Measurements from ENCODE around the gene KCNMB1.

The KCNMB1 gene

DNA sequence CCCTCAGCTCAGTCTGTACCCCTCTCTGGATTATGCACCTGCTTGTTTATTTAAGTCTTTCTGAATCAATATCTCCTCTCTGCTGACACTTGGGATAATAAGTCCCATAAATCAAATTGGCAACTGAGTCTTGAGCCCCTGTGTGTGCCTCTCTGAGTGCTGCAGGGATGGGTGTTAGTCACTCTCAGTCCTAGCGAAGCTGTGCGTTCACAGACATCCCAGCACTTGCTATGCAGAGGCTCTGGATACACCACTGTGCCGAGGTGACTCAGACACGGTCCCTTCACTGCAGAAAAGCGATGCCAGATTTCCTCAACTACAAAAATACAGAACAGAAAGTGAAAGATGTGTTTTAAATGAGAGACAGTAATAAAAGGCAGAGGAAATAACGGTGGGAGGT is 4.1 kb upstream of the KCNMB1 start:
- no peak for TF ChIP-seq POLR2AphosphoS5 (IDR thresholded peaks at IDR 0.05; ENCODE audit: borderline replicate concordance, low read depth, low read length)
- no peak for TF ChIP-seq FOXP2 (optimal IDR thresholded peaks at IDR 0.05; ENCODE audit: control extremely low read depth, extremely low read length, insufficient read depth)
- TF ChIP-seq EZH2 (IDR thresholded peaks at IDR 0.05) = no peak
- H3K4me3 ChIP-seq = no peak overlapping the region
- H3K27ac ChIP-seq = no peak overlapping the region
- no peaks in the 10 kb centered on the region for H3K9me3 ChIP-seq (ENCODE audit: low read depth, low read length)
- no peaks in the 10 kb centered on the region for H3K36me3 ChIP-seq (ENCODE audit: insufficient read depth, low read length)
- no peak for DNase-seq (ENCODE audit: low read depth, low spot score)
- no peak overlapping the region for H3K9ac ChIP-seq (ENCODE audit: insufficient read length)

DNA sequence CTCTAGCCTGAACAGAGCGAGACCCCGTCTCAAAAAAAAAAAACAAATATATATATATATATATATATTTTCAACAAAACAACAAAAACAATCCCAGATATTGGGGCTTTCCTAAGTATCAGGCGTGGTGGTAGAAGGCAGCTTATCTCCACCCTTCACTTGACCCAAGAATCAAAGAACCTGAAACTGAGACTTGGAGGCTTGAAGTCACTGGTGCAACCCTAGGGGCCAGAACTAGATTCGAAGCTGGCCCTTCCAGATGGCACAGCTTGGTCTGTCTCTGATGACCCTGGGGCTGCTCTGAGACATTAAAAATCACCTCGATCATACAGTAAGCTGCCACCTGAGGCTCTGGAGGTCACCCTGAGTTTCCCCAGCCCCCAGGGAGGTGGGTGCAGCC is 1.3 kb upstream of the KCNMB1 start:
- H3K27ac ChIP-seq = no peak overlapping the region
- DNase-seq (ENCODE audit: low read depth, low spot score) = no peak
- H3K9me3 ChIP-seq (ENCODE audit: low read depth, low read length) = no peaks in the 10 kb centered on the region
- no peak overlapping the region for H3K9ac ChIP-seq (ENCODE audit: insufficient read length)
- no peak overlapping the region for H3K4me3 ChIP-seq
- no peaks in the 10 kb centered on the region for H3K36me3 ChIP-seq (ENCODE audit: insufficient read depth, low read length)
- TF ChIP-seq POLR2AphosphoS5 (IDR thresholded peaks at IDR 0.05; ENCODE audit: borderline replicate concordance, low read depth, low read length) (no peak), FOXP2 (optimal IDR thresholded peaks at IDR 0.05; ENCODE audit: control extremely low read depth, extremely low read length, insufficient read depth) (no peak), EZH2 (IDR thresholded peaks at IDR 0.05) (no peak)

DNA sequence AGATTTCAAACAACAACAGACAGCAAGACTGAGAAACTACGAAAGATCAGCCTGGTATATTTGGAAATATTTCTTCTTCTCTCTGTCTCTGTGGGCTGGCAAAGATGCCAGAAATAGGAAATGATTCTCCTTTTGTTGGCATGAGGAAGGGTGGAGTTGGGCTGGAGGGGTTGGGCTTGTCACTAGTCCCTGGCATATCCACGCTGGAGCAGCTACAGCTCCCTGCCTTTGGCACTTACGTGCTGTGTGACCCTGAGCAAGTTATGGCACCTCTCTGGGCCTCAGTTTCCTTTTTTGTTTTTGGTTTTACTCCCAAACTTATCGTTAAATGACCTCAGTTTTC is 354 bp upstream of the KCNMB1 start:
- TF ChIP-seq FOXP2 (optimal IDR thresholded peaks at IDR 0.05; ENCODE audit: control extremely low read depth, extremely low read length, insufficient read depth) (no peak), EZH2 (IDR thresholded peaks at IDR 0.05) (no peak), POLR2AphosphoS5 (IDR thresholded peaks at IDR 0.05; ENCODE audit: borderline replicate concordance, low read depth, low read length) (no peak)
- Histone ChIP-seq H3K9me3 (ENCODE audit: low read depth, low read length) (no peaks in the 10 kb centered on the region), H3K9ac (ENCODE audit: insufficient read length) (no peak overlapping the region), H3K27ac (no peak overlapping the region), H3K4me3 (no peak overlapping the region), H3K36me3 (ENCODE audit: insufficient read depth, low read length) (no peaks in the 10 kb centered on the region)
- no peak for DNase-seq (ENCODE audit: low read depth, low spot score)

- Histone ChIP-seq H3K27ac (no peak overlapping the region), H3K4me3 (no peak overlapping the region), H3K9ac (ENCODE audit: insufficient read length) (no peak overlapping the region)
These were observed 1.2 kb downstream of the KCNMB1 start for GRCh38 chr5:170387775-170388639.

GRCh38 chr5:170386743-170387395 is 2.3 kb downstream of the KCNMB1 start:
- DNase-seq (ENCODE audit: low read depth, low spot score) = no peak
- Histone ChIP-seq H3K27ac (no peak overlapping the region), H3K4me3 (no peak overlapping the region), H3K9me3 (ENCODE audit: low read depth, low read length) (no peaks in the 10 kb centered on the region), H3K9ac (ENCODE audit: insufficient read length) (no peak overlapping the region), H3K36me3 (ENCODE audit: insufficient read depth, low read length) (no peaks in the 10 kb centered on the region)
- TF ChIP-seq EZH2 (IDR thresholded peaks at IDR 0.05) (no peak), POLR2AphosphoS5 (IDR thresholded peaks at IDR 0.05; ENCODE audit: borderline replicate concordance, low read depth, low read length) (no peak), FOXP2 (optimal IDR thresholded peaks at IDR 0.05; ENCODE audit: control extremely low read depth, extremely low read length, insufficient read depth) (no peak)

More at GRCh38 chr5:170387775-170388639, 1.2 kb downstream of the KCNMB1 start:
- TF ChIP-seq EZH2 (IDR thresholded peaks at IDR 0.05) = no peak
- TF ChIP-seq FOXP2 (optimal IDR thresholded peaks at IDR 0.05; ENCODE audit: control extremely low read depth, extremely low read length, insufficient read depth) = no peak
- no peak for TF ChIP-seq POLR2AphosphoS5 (IDR thresholded peaks at IDR 0.05; ENCODE audit: borderline replicate concordance, low read depth, low read length)
- Histone ChIP-seq H3K36me3 (ENCODE audit: insufficient read depth, low read length) (no peaks in the 10 kb centered on the region), H3K9me3 (ENCODE audit: low read depth, low read length) (no peaks in the 10 kb centered on the region)
- DNase-seq (ENCODE audit: low read depth, low spot score) = no peak

DNA sequence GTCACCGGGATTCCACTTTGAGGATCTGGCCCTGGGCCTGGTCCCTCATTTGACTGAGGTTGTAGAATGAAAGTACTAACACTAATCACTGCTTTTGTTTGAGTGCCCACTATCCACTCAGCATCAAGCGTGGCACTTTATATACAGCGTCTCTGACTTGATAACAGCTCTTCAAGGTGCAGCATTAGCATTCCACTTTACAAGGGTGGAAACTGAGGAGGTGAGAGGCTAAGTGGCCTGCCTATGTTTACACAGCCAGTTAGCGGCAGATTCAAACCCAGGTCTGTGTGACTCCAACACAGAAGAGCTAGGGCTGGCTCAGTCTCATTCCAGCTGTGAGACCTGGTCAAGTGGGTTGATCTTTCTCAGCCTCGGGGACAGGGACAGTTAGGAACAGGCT is 5.9 kb downstream of the KCNMB1 start:
- no peak overlapping the region for H3K27ac ChIP-seq
- H3K9me3 ChIP-seq (ENCODE audit: low read depth, low read length) = no peaks in the 10 kb centered on the region
- no peak overlapping the region for H3K4me3 ChIP-seq
- DNase-seq (ENCODE audit: low read depth, low spot score) = no peak
- H3K9ac ChIP-seq (ENCODE audit: insufficient read length) = no peak overlapping the region
- TF ChIP-seq EZH2 (IDR thresholded peaks at IDR 0.05) = no peak
- H3K36me3 ChIP-seq (ENCODE audit: insufficient read depth, low read length) = no peaks in the 10 kb centered on the region

- TF ChIP-seq FOXP2 (optimal IDR thresholded peaks at IDR 0.05; ENCODE audit: control extremely low read depth, extremely low read length, insufficient read depth) (no peak), POLR2AphosphoS5 (IDR thresholded peaks at IDR 0.05; ENCODE audit: borderline replicate concordance, low read depth, low read length) (no peak), EZH2 (IDR thresholded peaks at IDR 0.05) (no peak)
- no peaks in the 10 kb centered on the region for H3K36me3 ChIP-seq (ENCODE audit: insufficient read depth, low read length)
- H3K9me3 ChIP-seq (ENCODE audit: low read depth, low read length) = no peaks in the 10 kb centered on the region
- no peak for DNase-seq (ENCODE audit: low read depth, low spot score)
- no peak overlapping the region for H3K4me3 ChIP-seq
- H3K9ac ChIP-seq (ENCODE audit: insufficient read length) = no peak overlapping the region
- H3K27ac ChIP-seq = no peak overlapping the region
These were observed 6.4 kb downstream of the KCNMB1 start for GRCh38 chr5:170382790-170383189.

DNA sequence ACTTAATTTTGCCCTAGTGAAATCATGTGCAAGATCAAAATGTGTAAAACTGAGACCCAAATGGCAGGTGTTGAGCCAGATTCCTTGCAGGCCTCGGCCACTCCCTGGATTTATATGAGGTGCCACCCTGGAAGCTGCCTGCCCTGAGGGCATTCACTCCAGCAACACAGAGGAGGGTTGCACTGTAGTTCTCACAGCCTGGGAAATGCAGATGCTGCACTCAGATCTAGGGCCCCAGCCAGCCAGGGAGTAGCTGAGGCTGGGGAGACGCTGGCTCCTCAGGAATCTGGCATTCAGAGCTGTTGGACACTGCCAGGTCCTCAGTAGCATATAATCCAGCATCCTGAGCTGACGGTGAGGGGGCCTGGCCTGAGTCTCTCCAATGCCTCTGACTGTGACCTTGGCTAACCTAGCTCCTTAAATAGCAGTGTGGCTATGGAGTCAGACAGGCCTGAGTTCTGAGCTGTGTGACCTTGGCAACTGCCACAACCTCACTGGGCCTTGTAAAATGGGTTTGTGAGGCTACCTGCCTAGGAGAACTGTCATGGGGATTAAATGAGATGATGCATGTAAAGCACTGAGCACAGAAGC is 8.7 kb downstream of the KCNMB1 start:
- no peaks in the 10 kb centered on the region for H3K9me3 ChIP-seq (ENCODE audit: low read depth, low read length)
- no peak for DNase-seq (ENCODE audit: low read depth, low spot score)
- no peaks in the 10 kb centered on the region for H3K36me3 ChIP-seq (ENCODE audit: insufficient read depth, low read length)
- no peak overlapping the region for H3K4me3 ChIP-seq
- H3K9ac ChIP-seq (ENCODE audit: insufficient read length) = no peak overlapping the region
- no peak overlapping the region for H3K27ac ChIP-seq
- no peak for TF ChIP-seq EZH2 (IDR thresholded peaks at IDR 0.05)
- no peak for TF ChIP-seq FOXP2 (optimal IDR thresholded peaks at IDR 0.05; ENCODE audit: control extremely low read depth, extremely low read length, insufficient read depth)
- no peak for TF ChIP-seq POLR2AphosphoS5 (IDR thresholded peaks at IDR 0.05; ENCODE audit: borderline replicate concordance, low read depth, low read length)
